HT1080 (cell line): Measurements from ENCODE around the gene ANKRD55. TPM values are rescaled to one million over a fixed set of nuclear protein-coding genes. Genes with fewer than 3 reads are reported as not detected.
"Not testable (repeated sequence)": the region's sequence is repeated elsewhere in the genome, so short reads cannot be mapped to it uniquely, and the experiment has no call there.

ENCODE experiments used
- DNase-seq: peaks from one replicate; pipeline ENCODE4 v3.0.0-alpha.2; 2015; ENCODE audit warnings: low read depth
- total RNA-seq: library from RNA; depleted of rRNA; stranded (reverse); fragments of >200 nt; shearing (Covaris generic); gene quantifications from 2 replicates; pipeline ENCODE4 v1.2.3, GENCODE V29; 2014

ANKRD55 gene
- total RNA-seq, 1 experiment from 2014 or later: not detected

DNA sequence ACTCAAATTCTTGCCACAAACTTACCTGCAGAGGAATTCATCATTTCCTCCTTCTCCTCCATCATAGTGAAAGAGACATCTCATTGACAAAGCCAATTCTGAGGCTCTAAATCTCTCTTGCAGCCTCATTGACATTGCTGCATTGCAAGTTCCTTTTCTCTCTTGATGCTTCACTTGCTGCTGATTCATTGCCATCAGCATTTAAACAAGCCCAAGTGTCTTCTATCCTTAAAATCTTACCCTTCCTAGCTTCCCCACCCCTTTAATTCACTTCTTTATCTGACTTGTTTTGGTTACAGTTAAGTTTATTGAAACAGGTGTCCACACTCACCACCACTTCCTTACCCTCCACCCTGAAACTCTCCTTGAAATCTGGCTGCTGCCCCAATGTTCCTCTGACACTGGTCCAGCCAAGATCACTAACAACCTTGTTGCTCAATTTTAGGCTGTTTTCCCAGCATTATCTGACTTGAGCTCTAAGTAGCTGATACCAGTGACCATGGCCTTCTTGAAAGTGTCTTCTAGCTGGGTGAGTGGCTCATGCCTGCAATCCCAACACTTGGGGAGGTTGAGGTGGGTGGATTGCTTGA, 152.0 kb downstream of the ANKRD55 start:
- not testable (repeated sequence) for DNase-seq

GRCh38 chr5:56080375-56081052, 152.6 kb downstream of the ANKRD55 start:
- DNase-seq: no peak

- not testable (repeated sequence) for DNase-seq
Measured at GRCh38 chr5:56079157-56079500, 154.0 kb downstream of the ANKRD55 start.

DNA sequence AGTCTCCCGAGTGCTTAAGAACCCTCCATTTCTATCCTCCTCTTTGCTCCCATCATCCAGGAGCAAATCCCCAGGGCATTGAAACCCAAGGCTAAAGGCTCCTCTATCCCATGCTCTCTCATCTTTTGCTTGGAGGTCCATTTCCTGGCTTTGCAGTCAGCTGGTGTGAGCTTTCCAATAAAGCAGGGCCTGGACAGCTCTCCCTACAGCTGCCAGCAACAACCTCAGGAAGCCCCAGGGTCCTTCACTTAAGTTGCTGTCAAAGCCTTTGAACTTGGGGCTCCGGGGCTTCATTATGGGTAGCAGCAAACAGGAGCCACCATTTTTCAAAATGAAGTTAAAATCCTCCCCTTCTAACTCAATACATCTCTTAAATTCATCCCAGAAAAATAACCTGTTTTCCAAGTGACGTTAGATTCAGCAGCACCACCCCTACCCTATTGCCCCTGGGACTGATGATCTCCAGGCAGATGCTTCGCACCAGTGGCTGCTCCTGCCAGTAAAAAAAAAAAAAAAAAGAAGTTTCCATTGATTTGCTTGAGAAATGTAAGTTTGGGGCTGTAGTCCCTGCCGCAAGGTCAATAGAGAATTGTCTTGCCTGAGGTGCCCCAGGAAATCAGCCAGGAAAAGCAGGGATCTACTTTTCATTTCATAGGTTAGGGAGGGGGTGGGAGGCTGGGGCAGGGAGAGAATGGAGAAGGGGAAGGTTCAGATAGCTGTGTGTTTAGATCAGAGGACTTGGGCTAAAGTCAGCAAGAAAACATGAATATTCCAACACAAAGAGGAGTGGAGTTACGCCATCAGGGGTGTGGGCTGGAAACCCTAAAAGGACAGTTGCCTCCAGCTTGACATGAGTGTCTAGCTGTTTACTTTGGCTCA, 154.6 kb downstream of the ANKRD55 start:
- DNase-seq: no peak

- no peak for DNase-seq
Measured at GRCh38 chr5:56077796-56078233, 155.3 kb downstream of the ANKRD55 start.

- no peak for DNase-seq
Measured at GRCh38 chr5:56076486-56076885, 156.6 kb downstream of the ANKRD55 start.

DNA sequence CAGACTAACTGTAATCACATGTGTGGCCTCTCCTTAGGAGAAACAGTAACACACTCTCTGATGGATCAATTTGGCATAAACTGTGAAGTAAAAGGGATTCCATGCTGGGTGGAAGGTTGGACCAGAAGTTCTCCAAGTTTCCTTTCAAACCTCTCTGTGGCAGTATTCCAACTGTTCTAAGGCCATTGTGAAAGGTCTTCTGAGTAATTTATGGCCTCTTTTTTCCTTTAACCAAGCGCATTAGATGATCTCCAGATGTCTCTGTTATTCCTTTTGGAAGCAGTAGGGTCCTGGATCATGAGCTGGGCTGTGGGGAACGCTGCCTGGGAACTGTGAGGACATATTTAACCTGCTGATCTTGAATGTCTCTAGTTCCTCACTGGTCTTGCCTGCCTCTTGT, 157.8 kb downstream of the ANKRD55 start:
- no peak for DNase-seq

- DNase-seq: no peak
Measured at GRCh38 chr5:56072863-56073766, 160.0 kb downstream of the ANKRD55 start.

GRCh38 chr5:56071470-56071869, 161.7 kb downstream of the ANKRD55 start:
- no peak for DNase-seq

DNA sequence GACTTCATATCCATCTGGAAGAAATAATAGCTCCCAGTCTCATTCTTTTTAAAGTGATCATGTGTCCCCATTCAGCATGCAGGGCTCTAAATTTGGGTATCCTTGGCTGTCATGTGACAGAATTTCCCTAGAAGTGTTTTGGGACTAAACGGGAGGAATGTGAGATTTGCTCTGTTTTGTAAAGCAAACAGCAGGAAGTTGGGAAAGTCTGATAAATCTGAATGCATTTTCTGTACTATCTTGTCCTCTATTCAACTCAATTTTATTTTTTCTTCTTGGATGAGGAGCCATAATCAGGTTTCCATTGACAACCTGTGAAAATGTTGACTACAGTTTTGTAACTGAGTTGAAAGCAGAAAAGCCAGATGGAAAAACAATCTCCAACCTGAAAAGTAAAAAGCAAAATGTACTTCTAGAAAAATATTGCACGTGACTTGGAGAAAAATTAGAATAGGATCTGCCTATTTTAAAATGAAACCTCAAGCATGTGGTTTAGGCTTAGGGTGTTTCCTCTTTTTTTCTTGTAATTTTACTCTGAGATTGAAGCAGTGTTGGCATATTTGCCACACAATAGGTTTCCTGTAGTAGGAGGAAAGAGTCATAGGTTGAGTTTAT, 162.2 kb downstream of the ANKRD55 start:
- DNase-seq: no peak

DNA sequence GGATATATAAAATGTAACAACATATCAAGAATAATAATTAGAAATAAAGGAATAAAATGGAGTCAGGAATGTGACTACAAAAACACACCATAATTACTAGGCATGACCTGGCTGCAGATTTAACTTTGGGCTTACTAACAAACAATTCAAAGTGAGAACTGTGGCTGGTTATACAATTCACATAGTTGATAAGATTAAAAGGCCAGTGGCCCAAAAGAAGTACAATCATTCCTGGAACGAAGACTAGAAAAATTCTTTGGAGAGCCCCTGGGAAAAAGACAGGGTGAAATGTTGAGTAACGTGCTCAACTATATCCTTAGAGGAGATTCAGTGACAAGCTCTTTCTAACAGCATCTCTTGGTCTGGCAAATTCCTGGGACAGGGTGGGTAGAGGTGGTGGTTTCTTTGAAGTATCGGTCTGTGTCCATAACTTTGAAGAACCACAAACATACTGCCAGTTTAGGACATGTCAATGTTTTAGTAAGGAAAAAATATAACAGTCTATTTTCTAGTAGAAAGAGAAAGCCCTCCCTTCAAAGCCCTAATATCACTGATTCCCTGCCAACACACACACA, 163.4 kb downstream of the ANKRD55 start:
- DNase-seq: no peak

GRCh38 chr5:56066931-56067450, 166.1 kb downstream of the ANKRD55 start:
- DNase-seq: no peak

GRCh38 chr5:56064984-56065383, 168.1 kb downstream of the ANKRD55 start:
- DNase-seq: peak; percentile 25

DNA sequence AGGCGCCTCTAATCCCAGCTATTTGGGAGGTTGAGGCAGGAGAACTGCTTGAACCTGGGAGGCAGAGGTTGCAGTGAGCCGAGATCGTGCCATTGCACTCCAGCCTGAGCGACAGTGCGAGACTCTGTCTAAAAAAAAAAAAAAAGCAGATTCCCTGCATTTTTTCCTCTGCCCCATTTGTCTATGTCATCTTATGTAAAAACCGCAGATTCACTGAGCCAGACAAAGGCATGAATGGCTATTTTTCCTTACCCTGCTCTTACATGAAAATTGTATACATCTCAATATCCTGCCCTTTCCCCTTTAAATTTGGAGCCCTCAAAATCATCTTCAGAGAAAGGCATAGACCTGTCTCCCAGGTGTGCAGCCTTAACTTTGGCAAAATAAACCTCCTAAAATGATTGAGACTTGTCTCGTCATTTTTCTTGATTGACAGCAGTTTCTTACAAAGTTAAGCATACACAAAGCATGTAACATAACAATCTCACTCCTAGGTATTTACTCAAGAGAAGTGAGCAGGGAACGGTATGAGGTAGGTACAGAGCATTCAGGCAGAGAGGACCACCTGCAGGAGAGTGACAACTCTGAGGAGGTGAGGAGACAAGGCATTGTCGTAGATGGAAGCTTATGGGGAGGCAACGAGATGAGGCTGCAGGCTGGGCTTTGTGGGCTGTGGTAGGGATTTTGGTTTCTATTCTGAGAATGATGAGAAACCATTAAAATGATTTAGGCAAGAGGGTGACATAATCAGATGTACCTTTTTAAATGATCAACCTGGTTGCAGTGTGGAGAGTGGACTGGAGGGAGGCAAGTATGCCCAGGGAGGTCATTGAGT, 172.6 kb downstream of the ANKRD55 start:
- no peak for DNase-seq

GRCh38 chr5:56059854-56060253, 173.3 kb downstream of the ANKRD55 start:
- DNase-seq: no peak

- no peak for DNase-seq
Measured at GRCh38 chr5:56056875-56057274, 176.3 kb downstream of the ANKRD55 start.

DNA sequence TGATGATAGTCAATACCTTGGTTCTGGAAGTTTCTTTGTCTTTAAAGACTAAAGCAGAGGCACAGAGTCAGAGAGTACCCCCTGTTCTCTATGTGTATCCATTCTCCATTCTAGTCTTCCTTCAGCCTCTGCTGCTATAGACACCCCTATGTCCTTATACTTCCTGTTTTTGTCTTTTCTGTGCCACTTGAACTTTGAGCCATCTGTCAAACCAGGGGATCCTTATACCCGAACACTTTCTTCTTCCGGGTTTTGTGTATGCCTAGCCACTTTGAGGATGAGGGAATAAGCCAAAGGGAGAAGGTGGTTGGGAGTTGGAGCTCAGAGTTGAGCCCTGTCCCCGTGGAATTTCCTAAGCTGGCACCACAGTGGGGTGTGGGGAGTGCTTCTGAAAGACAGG, 177.3 kb downstream of the ANKRD55 start:
- no peak for DNase-seq

DNA sequence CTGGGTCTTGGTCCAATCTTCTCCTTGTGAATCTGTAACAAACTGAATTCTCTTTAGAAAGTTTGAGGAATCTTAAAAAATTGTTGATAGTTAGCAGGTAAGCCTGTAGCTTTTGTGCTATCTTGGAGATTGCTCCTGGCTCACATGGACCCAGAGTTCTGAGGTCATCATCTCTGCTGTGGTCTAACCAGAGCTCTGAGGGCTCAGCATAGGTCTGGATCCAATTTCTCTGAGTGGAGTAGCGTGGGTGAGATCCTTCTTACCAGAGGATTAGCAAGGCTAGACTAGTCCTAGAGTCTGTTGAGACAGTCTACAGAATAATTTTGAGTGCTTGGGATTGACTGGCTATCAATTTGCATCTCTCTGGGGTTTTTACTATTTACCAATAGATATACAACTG, 177.8 kb downstream of the ANKRD55 start:
- no peak for DNase-seq

DNA sequence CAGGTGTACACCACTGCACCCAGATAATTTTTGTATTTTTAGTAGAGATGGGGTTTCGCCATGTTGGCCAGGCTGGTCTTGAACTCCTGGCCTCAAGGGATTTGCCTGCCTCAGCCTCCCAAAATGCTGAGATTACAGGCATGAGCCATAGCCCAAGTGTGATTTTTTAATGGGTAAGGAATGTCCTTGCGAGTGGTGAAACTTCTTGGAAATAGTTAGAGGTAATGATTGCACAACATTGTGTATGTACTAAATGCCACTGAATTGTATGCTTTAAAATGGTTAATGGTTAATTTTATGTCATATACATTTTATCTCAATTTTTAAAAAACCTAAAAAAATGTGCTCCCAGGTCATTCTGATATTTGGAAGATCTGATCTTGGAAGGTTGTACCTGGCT, 178.5 kb downstream of the ANKRD55 start:
- no peak for DNase-seq
